GM13977 (cell line): ENCODE results near the gene EHD1.
A peak's percentile ranks its signal among the peaks of the same experiment; 100 is the strongest.

Source experiments
- DNase-seq: peaks from one replicate; pipeline ENCODE4 v3.0.0; 2012; ENCODE audit warnings: low spot score
- CTCF ChIP-seq: IDR thresholded peaks from 2 replicates; pipeline ENCODE4 v1.5.1; 2012; ENCODE audit warnings: mild to moderate bottlenecking, control low read depth; ENCODE audit not compliant: insufficient read depth; ENCODE audit errors: extremely low read depth, missing control alignments
- in situ Hi-C: fragments of 300-500 bp; cut with MboI; formaldehyde crosslinking; loops from one replicate; pipeline ENCODE4 v1.12.0; 2022; ENCODE audit warnings: low sequenced_read_pairs, low pct_unique_long_range_greater_than_20kb, mixed read lengths, inconsistent platforms; ENCODE audit not compliant: unreplicated experiment

EHD1 gene

DNA sequence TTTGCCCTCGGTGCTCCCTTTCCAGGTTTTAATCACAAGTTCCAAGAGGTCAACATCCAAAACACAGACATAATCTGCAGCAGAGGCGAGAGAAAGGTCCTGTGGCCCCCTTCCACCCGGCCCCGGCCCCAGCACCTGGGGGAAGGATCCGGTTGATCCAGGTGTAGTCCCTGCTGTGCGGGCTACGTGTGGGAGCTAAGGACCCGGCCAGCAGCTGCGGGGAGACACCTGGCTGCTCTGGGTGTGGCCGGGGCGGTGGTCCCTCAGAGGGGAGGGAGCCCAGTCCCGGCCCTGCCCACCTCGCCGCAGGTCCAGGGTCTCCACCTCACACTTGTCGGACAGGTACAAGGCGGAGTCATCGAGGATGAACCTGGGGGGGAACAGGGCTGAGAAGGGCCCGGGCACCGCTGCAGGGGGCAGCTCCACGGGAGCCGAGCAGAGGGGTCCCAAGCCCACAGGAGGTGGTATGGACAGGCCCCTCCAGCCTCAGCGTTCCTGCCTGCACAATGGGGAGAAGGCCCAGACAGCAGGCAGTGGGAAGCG is 24.9 kb upstream of the EHD1 start:
- DNase-seq = no peak
- no peak for TF ChIP-seq CTCF
- in situ Hi-C loops = no loop called here

GRCh38 chr11:64902102-64902900 is 23.9 kb upstream of the EHD1 start:
- no peak for TF ChIP-seq CTCF
- DNase-seq = no peak
- in situ Hi-C loops = no loop called here

- in situ Hi-C loops = no loop called here
- TF ChIP-seq CTCF = no peak
- DNase-seq = no peak
These were observed 22.4 kb upstream of the EHD1 start for GRCh38 chr11:64900774-64901173.

GRCh38 chr11:64900263-64900678 is 21.9 kb upstream of the EHD1 start:
- no peak for TF ChIP-seq CTCF

DNA sequence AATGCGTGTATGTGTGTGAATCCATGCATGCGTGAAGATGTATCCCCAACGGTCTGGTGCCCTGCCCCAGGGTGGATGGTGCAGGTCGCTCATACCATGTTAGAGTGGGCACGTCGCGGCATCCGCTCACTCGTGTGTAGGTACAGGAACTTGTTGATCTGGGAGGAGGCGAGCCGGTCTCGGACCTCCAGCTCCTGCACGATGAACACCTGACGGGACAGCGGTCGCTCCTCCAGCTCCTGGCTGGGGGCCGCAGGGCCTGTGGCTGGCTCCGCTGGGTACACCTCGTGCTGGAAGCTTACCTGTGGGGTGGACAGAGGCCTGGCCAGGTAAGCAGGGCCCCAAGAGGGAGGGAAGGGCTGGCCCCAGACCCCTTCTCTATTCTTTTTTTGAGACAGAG is 20.1 kb upstream of the EHD1 start:
- in situ Hi-C loops = no loop called here
- no peak for TF ChIP-seq CTCF
- DNase-seq = no peak

More at GRCh38 chr11:64900263-64900678, 21.9 kb upstream of the EHD1 start:
- in situ Hi-C loops = no loop called here
- peak; percentile 87 for DNase-seq

DNA sequence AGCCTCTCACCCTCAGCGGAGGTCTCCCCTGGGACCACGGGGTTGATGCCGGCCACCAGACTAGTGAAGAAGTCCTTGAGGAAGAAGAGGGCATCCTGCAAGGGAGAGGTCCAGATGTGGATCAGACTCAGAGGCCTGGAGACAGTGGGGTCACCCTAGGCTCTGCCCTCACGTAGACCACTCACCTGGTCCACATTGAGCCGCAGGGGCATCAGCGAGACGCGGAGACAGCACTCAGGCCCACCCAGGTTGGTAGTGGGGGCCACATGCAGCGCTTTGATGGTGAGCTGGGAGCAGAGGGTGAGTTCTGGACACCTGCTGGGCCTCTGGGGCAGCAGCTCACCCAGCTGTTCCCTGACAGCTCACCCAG is 19.6 kb upstream of the EHD1 start:
- DNase-seq = no peak
- no peak for TF ChIP-seq CTCF
- in situ Hi-C loops = no loop called here
